WTC11 (cell line): ENCODE measurements around the gene VWA8. TPM values are rescaled to one million over a fixed set of nuclear protein-coding genes. Genes with fewer than 3 reads are reported as not detected.

Experiments
- ATAC-seq: fragments of 200-7000 bp; cut with Tn5 transposase; 2 replicates; pipeline ENCODE4 v1.10.0; 2021; ENCODE audit warnings: mild to moderate bottlenecking, moderate library complexity
- CTCF ChIA-PET: fragments of 300-600 bp; sonication (Branson Sonifier 250); formaldehyde crosslinking; loops from one replicate; lab custom pipeline; 2021; ENCODE audit warnings: antibody characterized with exemption; lab: Charles Lee
- POLR2A ChIA-PET: fragments of 350-600 bp; sonication (Branson Sonifier 250); formaldehyde crosslinking; loops from one replicate; lab custom pipeline; 2021; ENCODE audit warnings: antibody characterized with exemption; lab: Charles Lee
- DNase-seq: peaks from one replicate; pipeline ENCODE4 v3.0.0; 2021; ENCODE audit warnings: low spot score
- H3K27ac Mint-ChIP-seq: 2 replicates; pipeline ENCODE4 v1.8.0; 2021; ENCODE audit warnings: mixed read lengths
- H3K27me3 Mint-ChIP-seq: 2 replicates; pipeline ENCODE4 v1.8.0; 2021; ENCODE audit warnings: low read depth, mild to moderate bottlenecking, moderate library complexity, mixed read lengths
- H3K36me3 Mint-ChIP-seq: 2 replicates; pipeline ENCODE4 v1.8.0; 2021; ENCODE audit warnings: mixed read lengths
- H3K4me1 Mint-ChIP-seq: 2 replicates; pipeline ENCODE4 v1.8.0; 2022; ENCODE audit warnings: mixed read lengths
- H3K4me3 Mint-ChIP-seq: 2 replicates; pipeline ENCODE4 v1.8.0; 2021; ENCODE audit warnings: mild to moderate bottlenecking, moderate library complexity, mixed read lengths
- H3K9me3 Mint-ChIP-seq: 2 replicates; pipeline ENCODE4 v1.8.0; 2021; ENCODE audit warnings: mixed read lengths
- FOXK1 ChIP-seq: sonication (generic); formaldehyde crosslinking; IDR thresholded peaks from 2 replicates; pipeline ENCODE4 v1.8.0; 2022; ENCODE audit warnings: mild to moderate bottlenecking, moderate library complexity, missing genetic modification reagents
- GABPB1 ChIP-seq: sonication (generic); formaldehyde crosslinking; IDR thresholded peaks from 2 replicates; pipeline ENCODE4 v1.8.1; 2023; ENCODE audit warnings: mild to moderate bottlenecking, missing genetic modification reagents
- GTF2I ChIP-seq: fragments of 250-450 bp; sonication (Bioruptor Pico); conservative IDR thresholded peaks from 2 replicates; pipeline ENCODE4 v1.4.0; 2021; ENCODE audit warnings: mild to moderate bottlenecking
- HMGA2 ChIP-seq: fragments of 250-450 bp; sonication (Bioruptor Pico); IDR thresholded peaks from 2 replicates; pipeline ENCODE4 v1.4.0; 2021; ENCODE audit warnings: mild to moderate bottlenecking, moderate library complexity
- KAT7 ChIP-seq: sonication (generic); formaldehyde crosslinking; IDR thresholded peaks from 2 replicates; pipeline ENCODE4 v1.8.1; 2023; ENCODE audit warnings: missing genetic modification reagents, mild to moderate bottlenecking, borderline replicate concordance
- NR1H2 ChIP-seq: sonication (generic); formaldehyde crosslinking; IDR thresholded peaks from 2 replicates; pipeline ENCODE4 v1.9.0; 2021; ENCODE audit warnings: mild to moderate bottlenecking, moderate library complexity, missing genetic modification reagents
- NR2C2 ChIP-seq: sonication (generic); formaldehyde crosslinking; IDR thresholded peaks from 2 replicates; pipeline ENCODE4 v1.8.0; 2022; ENCODE audit warnings: mild to moderate bottlenecking, missing genetic modification reagents
- RORB ChIP-seq: fragments of 250-450 bp; sonication (Bioruptor Pico); IDR thresholded peaks from 2 replicates; pipeline ENCODE4 v1.9.0; 2021; ENCODE audit warnings: mild to moderate bottlenecking
- SMAD4 ChIP-seq: sonication (generic); formaldehyde crosslinking; IDR thresholded peaks from 2 replicates; pipeline ENCODE4 v1.8.0; 2022; ENCODE audit warnings: mild to moderate bottlenecking, missing genetic modification reagents
- ZNF317 ChIP-seq: sonication (generic); formaldehyde crosslinking; IDR thresholded peaks from 2 replicates; pipeline ENCODE4 v1.8.1; 2023; ENCODE audit warnings: low read depth, mild to moderate bottlenecking, moderate library complexity, missing genetic modification reagents, borderline replicate concordance
- ZNF416 ChIP-seq: fragments of 250-450 bp; sonication (Bioruptor Pico); IDR thresholded peaks from 2 replicates; pipeline ENCODE4 v1.9.0; 2021; ENCODE audit warnings: mild to moderate bottlenecking, inconsistent platforms
- ZNF423 ChIP-seq: fragments of 250-450 bp; sonication (Bioruptor Pico); IDR thresholded peaks from 2 replicates; pipeline ENCODE4 v2.1.2; 2022; ENCODE audit warnings: mild to moderate bottlenecking, moderate library complexity
- ZNF671 ChIP-seq: fragments of 250-450 bp; sonication (Bioruptor Pico); IDR thresholded peaks from 2 replicates; pipeline ENCODE4 v1.8.0; 2021; ENCODE audit warnings: mild to moderate bottlenecking
- total RNA-seq: library from RNA; stranded (reverse); gene quantifications from 3 replicates; pipeline ENCODE4 v1.2.3, GENCODE V29; 2021
- TF ChIP-seq, protein P1 (sequence below): sonication (generic); formaldehyde crosslinking; conservative IDR thresholded peaks from 2 replicates; pipeline ENCODE4 v1.8.1; 2022; ENCODE audit warnings: mild to moderate bottlenecking, missing genetic modification reagents
- TF ChIP-seq, protein P2 (sequence below): sonication (generic); formaldehyde crosslinking; IDR thresholded peaks from 2 replicates; pipeline ENCODE4 v1.8.1; 2023; ENCODE audit warnings: mild to moderate bottlenecking, missing genetic modification reagents, moderate library complexity
- TF ChIP-seq, protein P3 (sequence below): fragments of 250-450 bp; sonication (Bioruptor Pico); IDR thresholded peaks from 2 replicates; pipeline ENCODE4 v1.9.0; 2021; ENCODE audit warnings: mild to moderate bottlenecking, borderline replicate concordance
- TF ChIP-seq, protein P4 (sequence below): sonication (generic); formaldehyde crosslinking; IDR thresholded peaks from 2 replicates; pipeline ENCODE4 v1.8.1; 2022; ENCODE audit warnings: low read depth, mild to moderate bottlenecking, moderate library complexity, missing genetic modification reagents, borderline replicate concordance
- TF ChIP-seq, protein P5 (sequence below): sonication (generic); formaldehyde crosslinking; IDR thresholded peaks from 2 replicates; pipeline ENCODE4 v1.8.0; 2022; ENCODE audit warnings: mild to moderate bottlenecking, missing genetic modification reagents
- TF ChIP-seq, protein P6 (sequence below): sonication (generic); formaldehyde crosslinking; IDR thresholded peaks from 2 replicates; pipeline ENCODE4 v1.8.1; 2023; ENCODE audit warnings: mild to moderate bottlenecking, moderate library complexity, missing genetic modification reagents
- TF ChIP-seq, protein P7 (sequence below): sonication (generic); formaldehyde crosslinking; IDR thresholded peaks from 2 replicates; pipeline ENCODE4 v1.8.0; 2022; ENCODE audit warnings: mild to moderate bottlenecking, missing genetic modification reagents
- TF ChIP-seq, protein P8 (sequence below): sonication (generic); formaldehyde crosslinking; IDR thresholded peaks from 2 replicates; pipeline ENCODE4 v1.8.1; 2023; ENCODE audit warnings: mild to moderate bottlenecking, missing genetic modification reagents

VWA8 gene
- total RNA-seq, 1 experiment from 2014 or later = 19.9 TPM

DNA sequence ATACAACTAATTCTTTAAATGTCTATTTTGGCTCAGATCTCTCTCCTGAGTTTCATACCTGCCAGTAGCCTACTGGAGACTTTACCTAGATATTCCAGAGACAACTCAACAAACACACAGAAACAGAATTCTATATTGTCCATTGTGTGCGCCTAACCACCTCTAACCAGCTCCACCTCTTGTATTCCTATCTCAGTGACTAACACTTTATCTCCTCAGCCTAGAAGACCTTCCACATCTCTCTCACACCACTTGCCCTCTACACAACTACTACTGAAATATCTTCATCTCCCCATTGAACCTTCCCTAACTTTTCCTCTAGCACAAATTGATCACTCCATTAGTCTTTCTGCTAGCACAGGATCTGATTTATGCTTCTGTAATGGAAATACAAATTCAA is 6.7 kb downstream of the VWA8 start:
- TF ChIP-seq HMGA2 (CRISPR knock-in tag) (no peak), GABPB1 (no peak), ZNF423 (no peak), KAT7 (CRISPR knock-in tag) (no peak), ZNF317 (CRISPR knock-in tag) (no peak), ZNF671 (CRISPR knock-in tag) (no peak)
- TF ChIP-seq, protein P1, sequence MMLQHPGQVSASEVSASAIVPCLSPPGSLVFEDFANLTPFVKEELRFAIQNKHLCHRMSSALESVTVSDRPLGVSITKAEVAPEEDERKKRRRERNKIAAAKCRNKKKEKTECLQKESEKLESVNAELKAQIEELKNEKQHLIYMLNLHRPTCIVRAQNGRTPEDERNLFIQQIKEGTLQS (CRISPR knock-in tag) = no peak
- TF ChIP-seq, protein P2, sequence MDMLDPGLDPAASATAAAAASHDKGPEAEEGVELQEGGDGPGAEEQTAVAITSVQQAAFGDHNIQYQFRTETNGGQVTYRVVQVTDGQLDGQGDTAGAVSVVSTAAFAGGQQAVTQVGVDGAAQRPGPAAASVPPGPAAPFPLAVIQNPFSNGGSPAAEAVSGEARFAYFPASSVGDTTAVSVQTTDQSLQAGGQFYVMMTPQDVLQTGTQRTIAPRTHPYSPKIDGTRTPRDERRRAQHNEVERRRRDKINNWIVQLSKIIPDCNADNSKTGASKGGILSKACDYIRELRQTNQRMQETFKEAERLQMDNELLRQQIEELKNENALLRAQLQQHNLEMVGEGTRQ = no peak
- TF ChIP-seq, protein P3, sequence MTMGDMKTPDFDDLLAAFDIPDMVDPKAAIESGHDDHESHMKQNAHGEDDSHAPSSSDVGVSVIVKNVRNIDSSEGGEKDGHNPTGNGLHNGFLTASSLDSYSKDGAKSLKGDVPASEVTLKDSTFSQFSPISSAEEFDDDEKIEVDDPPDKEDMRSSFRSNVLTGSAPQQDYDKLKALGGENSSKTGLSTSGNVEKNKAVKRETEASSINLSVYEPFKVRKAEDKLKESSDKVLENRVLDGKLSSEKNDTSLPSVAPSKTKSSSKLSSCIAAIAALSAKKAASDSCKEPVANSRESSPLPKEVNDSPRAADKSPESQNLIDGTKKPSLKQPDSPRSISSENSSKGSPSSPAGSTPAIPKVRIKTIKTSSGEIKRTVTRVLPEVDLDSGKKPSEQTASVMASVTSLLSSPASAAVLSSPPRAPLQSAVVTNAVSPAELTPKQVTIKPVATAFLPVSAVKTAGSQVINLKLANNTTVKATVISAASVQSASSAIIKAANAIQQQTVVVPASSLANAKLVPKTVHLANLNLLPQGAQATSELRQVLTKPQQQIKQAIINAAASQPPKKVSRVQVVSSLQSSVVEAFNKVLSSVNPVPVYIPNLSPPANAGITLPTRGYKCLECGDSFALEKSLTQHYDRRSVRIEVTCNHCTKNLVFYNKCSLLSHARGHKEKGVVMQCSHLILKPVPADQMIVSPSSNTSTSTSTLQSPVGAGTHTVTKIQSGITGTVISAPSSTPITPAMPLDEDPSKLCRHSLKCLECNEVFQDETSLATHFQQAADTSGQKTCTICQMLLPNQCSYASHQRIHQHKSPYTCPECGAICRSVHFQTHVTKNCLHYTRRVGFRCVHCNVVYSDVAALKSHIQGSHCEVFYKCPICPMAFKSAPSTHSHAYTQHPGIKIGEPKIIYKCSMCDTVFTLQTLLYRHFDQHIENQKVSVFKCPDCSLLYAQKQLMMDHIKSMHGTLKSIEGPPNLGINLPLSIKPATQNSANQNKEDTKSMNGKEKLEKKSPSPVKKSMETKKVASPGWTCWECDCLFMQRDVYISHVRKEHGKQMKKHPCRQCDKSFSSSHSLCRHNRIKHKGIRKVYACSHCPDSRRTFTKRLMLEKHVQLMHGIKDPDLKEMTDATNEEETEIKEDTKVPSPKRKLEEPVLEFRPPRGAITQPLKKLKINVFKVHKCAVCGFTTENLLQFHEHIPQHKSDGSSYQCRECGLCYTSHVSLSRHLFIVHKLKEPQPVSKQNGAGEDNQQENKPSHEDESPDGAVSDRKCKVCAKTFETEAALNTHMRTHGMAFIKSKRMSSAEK (CRISPR knock-in tag) = no peak
- ChIA-PET POLR2A (no interaction called here), CTCF (no interaction called here)
- DNase-seq = no peak
- peaks cover 7% of the 10 kb centered on the region for H3K4me1 Mint-ChIP-seq
- peaks cover under 1% of the 10 kb centered on the region for H3K36me3 Mint-ChIP-seq
- no peaks in the 10 kb centered on the region for H3K27me3 Mint-ChIP-seq
- no peak for ATAC-seq
- H3K27ac Mint-ChIP-seq = no peak overlapping the region
- no peak overlapping the region for H3K4me3 Mint-ChIP-seq
- no peaks in the 10 kb centered on the region for H3K9me3 Mint-ChIP-seq

DNA sequence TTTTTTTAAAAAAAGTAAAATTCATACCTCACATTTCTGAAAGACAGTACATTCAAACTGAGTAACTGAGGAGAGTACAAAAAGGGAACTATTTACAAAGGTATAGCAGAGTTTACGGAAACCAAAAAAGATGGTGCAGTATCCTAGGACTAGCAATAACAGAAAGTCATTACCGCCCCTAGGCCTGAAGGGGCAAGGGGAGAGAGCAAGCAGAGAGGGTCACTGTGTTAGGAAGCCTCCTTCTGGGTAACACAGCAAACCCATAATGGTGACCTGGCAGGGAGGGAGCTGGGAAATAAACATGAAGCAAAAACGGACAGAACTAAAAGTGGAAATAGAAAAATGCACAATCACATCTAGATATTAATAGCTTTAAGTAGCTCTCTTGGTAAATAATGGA is 8.2 kb downstream of the VWA8 start:
- peaks cover 8% of the 10 kb centered on the region for H3K36me3 Mint-ChIP-seq
- DNase-seq = no peak
- H3K4me3 Mint-ChIP-seq = no peak overlapping the region
- ChIA-PET CTCF (interaction anchor here (1.3 kb wide), 1 partner anchor 10 kb away, joined by 3 read pairs; no protein-coding TSS in a partner anchor), POLR2A (no interaction called here)
- H3K27ac Mint-ChIP-seq = no peak overlapping the region
- peaks cover 2% of the 10 kb centered on the region; the same call in 1 of the 2 replicates for H3K4me1 Mint-ChIP-seq
- no peaks in the 10 kb centered on the region for H3K9me3 Mint-ChIP-seq
- ATAC-seq = peak; percentile 83
- no peaks in the 10 kb centered on the region for H3K27me3 Mint-ChIP-seq
- TF ChIP-seq RORB (no peak), GABPB1 (no peak), NR1H2 (CRISPR knock-in tag) (no peak), FOXK1 (CRISPR knock-in tag) (no peak), SMAD4 (CRISPR knock-in tag) (no peak), ZNF416 (CRISPR knock-in tag) (no peak), NR2C2 (CRISPR knock-in tag) (no peak), GTF2I (CRISPR knock-in tag) (no peak)
- TF ChIP-seq, protein P4, sequence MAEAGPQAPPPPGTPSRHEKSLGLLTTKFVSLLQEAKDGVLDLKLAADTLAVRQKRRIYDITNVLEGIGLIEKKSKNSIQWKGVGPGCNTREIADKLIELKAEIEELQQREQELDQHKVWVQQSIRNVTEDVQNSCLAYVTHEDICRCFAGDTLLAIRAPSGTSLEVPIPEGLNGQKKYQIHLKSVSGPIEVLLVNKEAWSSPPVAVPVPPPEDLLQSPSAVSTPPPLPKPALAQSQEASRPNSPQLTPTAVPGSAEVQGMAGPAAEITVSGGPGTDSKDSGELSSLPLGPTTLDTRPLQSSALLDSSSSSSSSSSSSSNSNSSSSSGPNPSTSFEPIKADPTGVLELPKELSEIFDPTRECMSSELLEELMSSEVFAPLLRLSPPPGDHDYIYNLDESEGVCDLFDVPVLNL (CRISPR knock-in tag) = no peak
- TF ChIP-seq, protein P1 (CRISPR knock-in tag) = no peak
- TF ChIP-seq, protein P5, sequence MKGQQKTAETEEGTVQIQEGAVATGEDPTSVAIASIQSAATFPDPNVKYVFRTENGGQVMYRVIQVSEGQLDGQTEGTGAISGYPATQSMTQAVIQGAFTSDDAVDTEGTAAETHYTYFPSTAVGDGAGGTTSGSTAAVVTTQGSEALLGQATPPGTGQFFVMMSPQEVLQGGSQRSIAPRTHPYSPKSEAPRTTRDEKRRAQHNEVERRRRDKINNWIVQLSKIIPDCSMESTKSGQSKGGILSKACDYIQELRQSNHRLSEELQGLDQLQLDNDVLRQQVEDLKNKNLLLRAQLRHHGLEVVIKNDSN (CRISPR knock-in tag) = no peak
- TF ChIP-seq, protein P6, sequence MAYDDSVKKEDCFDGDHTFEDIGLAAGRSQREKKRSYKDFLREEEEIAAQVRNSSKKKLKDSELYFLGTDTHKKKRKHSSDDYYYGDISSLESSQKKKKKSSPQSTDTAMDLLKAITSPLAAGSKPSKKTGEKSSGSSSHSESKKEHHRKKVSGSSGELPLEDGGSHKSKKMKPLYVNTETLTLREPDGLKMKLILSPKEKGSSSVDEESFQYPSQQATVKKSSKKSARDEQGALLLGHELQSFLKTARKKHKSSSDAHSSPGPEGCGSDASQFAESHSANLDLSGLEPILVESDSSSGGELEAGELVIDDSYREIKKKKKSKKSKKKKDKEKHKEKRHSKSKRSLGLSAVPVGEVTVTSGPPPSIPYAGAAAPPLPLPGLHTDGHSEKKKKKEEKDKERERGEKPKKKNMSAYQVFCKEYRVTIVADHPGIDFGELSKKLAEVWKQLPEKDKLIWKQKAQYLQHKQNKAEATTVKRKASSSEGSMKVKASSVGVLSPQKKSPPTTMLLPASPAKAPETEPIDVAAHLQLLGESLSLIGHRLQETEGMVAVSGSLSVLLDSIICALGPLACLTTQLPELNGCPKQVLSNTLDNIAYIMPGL (CRISPR knock-in tag) = no peak
- TF ChIP-seq, protein P7, sequence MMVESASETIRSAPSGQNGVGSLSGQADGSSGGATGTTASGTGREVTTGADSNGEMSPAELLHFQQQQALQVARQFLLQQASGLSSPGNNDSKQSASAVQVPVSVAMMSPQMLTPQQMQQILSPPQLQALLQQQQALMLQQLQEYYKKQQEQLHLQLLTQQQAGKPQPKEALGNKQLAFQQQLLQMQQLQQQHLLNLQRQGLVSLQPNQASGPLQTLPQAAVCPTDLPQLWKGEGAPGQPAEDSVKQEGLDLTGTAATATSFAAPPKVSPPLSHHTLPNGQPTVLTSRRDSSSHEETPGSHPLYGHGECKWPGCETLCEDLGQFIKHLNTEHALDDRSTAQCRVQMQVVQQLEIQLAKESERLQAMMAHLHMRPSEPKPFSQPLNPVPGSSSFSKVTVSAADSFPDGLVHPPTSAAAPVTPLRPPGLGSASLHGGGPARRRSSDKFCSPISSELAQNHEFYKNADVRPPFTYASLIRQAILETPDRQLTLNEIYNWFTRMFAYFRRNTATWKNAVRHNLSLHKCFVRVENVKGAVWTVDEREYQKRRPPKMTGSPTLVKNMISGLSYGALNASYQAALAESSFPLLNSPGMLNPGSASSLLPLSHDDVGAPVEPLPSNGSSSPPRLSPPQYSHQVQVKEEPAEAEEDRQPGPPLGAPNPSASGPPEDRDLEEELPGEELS (CRISPR knock-in tag) = no peak
- TF ChIP-seq, protein P8, sequence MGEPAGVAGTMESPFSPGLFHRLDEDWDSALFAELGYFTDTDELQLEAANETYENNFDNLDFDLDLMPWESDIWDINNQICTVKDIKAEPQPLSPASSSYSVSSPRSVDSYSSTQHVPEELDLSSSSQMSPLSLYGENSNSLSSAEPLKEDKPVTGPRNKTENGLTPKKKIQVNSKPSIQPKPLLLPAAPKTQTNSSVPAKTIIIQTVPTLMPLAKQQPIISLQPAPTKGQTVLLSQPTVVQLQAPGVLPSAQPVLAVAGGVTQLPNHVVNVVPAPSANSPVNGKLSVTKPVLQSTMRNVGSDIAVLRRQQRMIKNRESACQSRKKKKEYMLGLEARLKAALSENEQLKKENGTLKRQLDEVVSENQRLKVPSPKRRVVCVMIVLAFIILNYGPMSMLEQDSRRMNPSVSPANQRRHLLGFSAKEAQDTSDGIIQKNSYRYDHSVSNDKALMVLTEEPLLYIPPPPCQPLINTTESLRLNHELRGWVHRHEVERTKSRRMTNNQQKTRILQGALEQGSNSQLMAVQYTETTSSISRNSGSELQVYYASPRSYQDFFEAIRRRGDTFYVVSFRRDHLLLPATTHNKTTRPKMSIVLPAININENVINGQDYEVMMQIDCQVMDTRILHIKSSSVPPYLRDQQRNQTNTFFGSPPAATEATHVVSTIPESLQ = no peak
